GM18951 (cell line): ENCODE results near the gene SDK2.

Experiments used
- POLR2A ChIP-seq: IDR thresholded peaks from 4 replicates; pipeline ENCODE4 v1.6.1; 2011; ENCODE audit warnings: mild to moderate bottlenecking; ENCODE audit not compliant: insufficient read length, insufficient read depth; ENCODE audit errors: extremely low read depth
- in situ Hi-C: fragments of 300-500 bp; cut with MboI; formaldehyde crosslinking; loops from one replicate; pipeline ENCODE4 v1.12.0; 2022; ENCODE audit warnings: low sequenced_read_pairs, mixed read lengths, inconsistent platforms; ENCODE audit not compliant: unreplicated experiment

SDK2 gene

DNA sequence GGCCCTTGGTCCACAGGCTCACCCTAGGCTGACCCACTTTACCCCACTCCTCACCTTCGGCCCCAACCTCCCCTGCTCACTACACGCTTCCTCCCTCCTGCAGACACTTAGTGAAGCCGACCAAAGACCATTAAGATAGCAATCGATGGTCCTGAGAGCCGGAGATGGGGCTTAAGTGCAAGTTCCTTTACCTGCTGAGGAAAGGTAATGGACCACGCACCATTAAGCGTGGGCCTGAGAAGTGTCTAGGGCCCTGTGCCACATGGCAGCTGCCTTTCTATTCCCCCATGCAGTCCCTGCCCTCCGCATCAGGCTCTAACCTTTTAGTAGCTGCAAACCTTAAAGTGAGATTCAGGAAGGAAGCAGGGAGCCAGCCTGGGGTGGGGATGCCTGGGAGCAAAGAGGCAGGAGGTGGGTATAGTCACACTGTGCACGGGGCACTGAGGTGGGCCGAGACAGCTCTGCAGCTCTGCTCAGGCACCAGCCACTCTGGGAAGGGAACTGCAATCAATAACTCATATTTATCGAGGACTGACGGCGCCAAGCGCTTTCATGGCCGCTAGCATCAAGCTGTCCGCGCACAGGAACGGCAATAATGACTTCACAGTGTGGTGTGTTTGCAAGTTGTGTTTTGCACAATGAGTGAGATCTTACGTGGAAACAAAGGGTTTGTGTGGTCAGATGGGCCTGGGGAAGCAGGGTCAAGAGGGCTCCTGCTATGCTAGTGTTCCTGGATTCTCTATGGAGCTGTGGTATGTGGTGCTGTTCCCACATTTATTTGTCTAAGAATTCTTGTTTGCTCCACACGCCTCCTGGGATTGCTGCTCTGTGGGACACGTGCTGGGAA lies 247.6 kb downstream of the SDK2 start:
- no peak for TF ChIP-seq POLR2A
- in situ Hi-C loops = no loop called here

DNA sequence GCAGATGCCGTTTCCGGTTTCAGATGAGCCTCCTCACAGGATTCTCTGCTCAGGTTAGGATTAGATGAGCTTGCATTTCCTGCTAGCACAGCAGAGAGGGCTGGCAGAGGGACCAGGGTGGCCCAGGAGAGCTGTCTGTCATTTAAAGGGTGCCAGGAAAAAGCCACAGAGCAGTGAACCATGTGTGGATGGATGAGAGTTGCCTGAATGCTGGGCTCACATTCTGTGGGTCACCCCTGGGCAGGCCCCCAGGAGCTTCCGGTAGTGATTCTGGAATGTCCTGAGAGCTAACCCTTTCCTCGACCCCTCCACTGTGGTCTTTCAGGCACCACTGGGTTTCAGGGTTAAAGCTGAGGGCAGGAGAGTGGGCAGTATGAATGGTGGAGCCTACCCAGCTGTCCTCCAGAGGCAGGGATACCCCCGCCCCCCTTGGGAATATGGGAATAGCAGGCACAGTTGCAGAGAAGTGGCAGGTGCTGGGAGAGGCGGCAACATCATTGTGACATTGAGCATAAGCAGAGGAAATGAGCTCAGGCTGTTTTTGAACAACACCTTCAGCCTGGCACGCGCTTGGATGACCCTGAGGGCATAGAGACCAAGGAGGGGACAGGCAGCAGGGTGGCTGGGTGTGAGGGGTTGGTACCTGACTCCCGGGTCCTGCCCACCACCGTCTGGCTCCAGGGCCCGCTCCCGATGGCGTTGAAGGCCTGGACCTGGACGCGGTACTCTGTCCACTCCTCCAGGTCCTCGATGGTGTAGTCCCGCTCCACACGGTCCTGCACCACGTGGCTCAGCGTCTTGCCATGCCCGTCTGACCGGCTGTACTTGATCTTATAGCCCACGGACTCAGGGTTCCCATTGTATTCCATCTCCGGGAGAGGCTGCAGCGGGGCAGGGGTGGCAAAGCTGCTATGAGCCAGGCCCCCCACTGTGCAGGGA lies 249.5 kb downstream of the SDK2 start:
- in situ Hi-C loops = no loop called here
- no peak for TF ChIP-seq POLR2A

DNA sequence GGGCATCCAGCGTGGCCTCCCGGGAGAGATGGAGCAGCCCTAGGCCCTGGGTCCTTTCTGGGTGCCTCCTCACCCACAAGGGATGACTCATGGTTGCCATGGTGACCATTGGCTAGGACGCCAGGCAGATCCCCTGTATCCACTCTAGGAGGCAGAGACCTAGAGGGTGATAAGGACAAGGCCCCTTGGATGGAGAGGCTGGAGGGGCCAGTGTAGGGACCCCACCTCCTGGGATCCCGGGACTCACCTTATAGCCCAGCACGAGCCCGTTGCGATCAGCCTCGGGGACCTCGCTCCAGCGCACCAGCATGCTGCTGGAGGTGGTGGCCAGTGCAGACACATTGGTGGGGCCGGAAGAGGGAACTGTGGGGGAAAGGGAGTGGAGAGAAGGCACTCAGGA lies 250.3 kb downstream of the SDK2 start:
- TF ChIP-seq POLR2A = no peak
- in situ Hi-C loops = no loop called here

DNA sequence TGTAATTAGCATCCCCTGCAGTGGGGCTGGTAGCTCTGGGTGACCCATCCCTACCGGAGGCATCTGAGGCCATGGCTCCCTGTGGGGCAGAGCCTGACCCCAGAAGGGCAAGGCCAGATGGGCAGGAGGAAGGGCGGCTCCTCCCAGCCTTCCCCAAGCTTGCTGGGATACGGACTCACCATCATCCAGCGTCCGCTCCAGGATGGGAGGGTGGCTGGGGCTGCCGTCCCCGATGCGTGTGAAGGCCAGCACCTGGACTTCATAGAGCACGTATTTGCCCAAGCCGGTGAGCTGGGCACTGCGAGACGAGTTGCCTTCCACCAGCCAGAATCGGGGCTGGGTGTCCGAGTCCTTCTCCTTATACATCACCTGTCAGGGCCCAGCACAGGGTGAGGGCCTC lies 250.9 kb downstream of the SDK2 start:
- TF ChIP-seq POLR2A = no peak
- in situ Hi-C loops = no loop called here

DNA sequence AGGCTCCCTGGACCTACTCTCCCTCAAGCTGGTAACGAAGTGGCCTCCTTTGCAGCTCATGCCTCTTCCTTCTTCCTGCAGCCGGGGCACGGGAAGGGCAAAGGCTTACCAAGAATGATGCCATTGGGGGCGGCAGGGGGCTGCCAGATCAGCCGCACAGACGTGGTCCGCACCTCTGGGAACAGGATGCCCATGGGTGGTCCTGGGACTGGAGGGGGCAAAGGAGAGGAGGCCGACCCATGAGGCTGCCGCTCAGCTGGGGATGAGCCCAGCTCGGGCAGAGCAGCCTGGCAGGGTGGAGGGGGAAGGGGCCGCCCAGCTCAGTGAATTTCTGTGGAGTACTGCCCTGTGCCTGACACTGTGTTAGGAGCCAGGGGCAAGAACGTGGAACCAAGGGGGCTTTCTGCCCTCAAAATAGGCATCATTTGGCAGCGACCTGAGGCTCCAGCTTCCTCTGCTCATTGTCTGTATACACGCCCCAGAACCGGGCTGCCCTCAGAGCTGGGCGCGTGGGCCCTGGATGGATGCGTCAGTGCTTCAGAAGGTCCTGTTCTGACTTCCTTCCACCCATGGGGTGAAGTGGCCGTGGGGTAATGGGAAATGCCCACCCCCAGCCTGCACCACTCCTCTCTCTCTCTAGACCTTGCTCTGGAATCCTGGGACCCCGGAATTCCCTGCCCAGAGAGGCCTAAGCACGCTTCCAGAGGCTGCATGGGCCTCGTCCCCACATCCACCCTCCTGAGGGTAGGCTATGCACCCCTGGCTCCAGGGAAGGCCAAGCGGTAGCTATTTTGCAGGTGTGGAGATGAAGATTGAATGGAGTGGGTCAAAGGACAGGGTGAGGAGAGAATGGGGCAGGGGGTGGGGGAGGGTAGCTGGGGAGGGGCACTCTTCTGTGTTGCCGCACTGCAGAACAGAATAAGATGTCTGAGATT lies 252.6 kb downstream of the SDK2 start:
- in situ Hi-C loops = no loop called here
- TF ChIP-seq POLR2A = no peak

DNA sequence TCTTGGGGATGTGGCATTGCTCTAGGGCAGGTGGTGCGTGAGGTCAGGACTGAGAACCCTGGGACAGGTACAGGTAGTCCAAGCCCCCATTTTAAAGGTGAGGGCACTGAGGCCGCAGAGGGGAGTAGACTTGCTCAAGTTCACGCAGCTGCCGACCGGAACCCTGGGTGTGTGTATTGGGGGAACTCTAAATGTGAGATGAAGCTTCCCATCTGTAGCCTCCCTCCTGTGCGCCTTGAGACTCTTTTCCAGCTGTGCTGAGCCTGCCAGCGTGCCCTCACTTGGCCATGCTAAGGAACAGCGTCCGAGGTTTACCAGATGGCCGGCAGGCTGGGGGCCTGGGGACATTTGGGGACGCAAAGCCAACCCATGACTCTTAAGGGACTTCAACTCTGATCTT lies 253.4 kb downstream of the SDK2 start:
- TF ChIP-seq POLR2A = no peak
- in situ Hi-C loops = no loop called here

DNA sequence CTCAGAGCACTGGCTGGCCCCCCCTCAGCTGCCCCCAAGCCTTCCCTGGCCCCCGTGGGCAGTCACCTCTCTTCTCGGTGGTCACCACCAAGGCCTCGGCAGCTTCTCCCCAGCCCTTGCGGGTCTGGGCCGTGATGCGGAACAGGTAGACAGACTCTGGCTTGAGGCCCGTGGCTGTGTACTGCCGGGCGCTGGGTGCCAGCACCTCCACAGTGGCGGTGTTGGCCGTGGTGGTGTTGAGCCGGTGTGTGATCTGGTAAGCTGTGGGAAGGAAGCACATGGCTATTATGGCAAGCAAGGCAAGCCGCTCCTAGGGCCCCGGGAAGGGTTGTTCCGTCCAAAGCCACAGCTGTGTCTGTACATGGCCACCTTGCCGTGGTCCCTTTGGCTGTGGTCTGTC lies 254.0 kb downstream of the SDK2 start:
- TF ChIP-seq POLR2A = no peak
- in situ Hi-C loops = no loop called here

DNA sequence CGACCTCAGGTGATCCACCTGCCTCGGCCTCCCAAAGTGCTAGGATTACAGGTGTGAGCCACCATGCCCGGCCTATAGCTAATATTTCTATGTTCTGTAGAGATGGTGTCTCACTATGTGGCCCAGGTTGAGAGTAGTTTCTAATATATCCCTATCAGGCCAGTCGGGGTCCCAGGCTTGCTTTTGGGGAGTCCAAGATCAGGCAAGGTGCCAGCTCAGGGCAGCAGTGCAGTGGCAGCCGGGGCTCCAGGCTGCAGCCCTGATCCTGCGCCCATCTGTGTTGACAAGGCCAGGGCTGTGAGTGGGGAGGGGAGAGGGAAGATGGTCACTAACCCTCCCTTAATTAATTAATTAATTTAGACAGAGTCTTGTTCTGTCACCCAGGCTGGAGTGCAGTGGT lies 254.8 kb downstream of the SDK2 start:
- TF ChIP-seq POLR2A = no peak
- in situ Hi-C loops = no loop called here

DNA sequence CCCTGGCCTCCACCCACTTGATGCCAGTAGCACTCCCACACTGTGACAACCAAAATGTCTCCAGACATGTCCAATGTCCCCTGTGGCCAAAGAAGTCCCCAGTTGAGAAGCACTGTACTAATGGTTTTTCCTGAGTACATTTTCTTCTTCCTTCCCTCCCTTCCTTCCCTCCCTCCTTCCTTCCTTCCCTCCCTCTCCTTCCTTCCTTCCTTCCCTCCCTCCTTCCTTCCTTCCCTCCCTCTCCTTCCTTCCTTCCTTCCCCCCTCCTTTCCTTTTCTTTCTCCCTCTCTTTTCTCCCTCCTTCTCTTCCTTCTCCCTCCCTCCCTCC lies 255.7 kb downstream of the SDK2 start:
- TF ChIP-seq POLR2A = no peak
- in situ Hi-C loops = no loop called here

DNA sequence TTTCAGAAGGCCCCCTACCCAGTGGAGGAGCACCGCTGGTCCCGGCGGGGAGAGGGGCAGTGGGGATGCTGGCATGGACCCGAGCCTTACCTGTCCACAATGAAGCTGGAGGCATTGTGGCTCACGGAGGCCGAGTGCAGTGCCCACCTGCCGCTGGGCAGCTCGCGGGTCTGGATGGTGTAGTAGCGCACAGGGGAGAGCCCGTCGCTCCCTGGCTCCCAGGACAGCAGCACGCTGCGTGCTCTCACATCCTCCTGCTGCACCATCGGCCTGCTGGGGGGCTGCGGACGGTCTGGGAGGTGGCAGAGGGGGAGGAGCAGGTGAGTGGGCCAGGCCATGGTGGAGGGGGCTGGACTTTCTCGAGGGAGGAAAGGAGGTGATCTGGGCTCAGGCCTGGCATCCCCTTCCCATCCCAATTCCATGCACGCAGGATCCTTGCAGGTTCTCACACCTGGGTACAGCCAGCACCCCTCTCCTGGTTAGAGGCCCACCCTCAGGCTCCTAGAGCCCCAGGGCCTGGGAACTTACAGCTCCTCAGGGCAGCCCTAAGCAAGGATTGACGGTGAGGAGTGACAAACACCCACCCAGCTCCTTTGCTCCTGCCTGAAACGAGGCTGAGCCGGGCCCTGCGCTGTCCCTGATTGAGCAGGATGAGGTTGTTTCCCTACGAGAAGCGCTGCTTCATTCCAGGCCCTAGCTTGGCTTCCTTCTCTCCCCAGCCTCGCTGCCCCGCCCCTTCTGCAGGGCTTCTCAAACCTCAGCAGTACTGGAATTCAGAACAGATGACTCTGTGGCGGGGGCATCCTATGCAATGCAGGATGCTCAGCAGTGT lies 256.3 kb downstream of the SDK2 start:
- no peak for TF ChIP-seq POLR2A
- in situ Hi-C loops = no loop called here

DNA sequence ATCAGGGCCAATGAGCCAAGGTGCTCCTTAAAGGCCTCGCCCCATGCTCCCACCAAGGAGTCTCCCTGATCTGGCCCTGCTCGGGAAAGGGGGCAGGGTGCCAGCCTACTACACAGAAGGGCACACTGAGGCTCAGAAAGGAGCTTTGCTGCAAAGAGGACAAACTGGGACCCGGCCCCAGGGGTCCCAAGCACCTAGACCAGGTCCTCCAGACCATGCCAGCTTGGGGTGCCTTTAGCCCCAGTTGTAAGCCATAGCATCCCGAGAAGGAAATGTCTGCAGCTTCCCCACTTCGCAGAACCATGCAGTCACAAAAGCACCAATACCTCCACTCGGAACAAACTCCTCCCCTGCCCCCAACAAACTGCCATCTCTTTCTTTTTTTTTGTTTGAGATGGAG lies 257.7 kb downstream of the SDK2 start:
- no peak for TF ChIP-seq POLR2A
- in situ Hi-C loops = no loop called here

DNA sequence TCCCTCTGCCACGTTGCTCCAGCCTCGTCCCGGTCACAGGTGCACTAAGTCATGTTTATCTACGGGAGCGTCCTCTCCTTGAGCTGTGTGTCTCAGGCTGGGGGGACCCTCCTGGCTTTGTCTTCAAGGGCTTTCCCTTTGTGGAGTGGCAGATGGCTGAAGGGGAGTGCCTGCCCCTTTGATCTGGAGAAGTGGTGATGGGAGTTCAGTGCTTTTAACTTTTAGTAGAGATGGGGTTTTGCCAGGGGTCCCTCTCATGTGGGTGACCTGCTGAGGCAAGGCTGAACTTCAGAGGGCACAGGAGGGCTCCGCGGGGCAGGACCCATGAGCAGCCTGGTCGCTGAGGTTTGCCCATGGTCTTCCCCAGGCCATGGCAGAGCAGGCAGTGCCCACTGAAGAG lies 259.3 kb downstream of the SDK2 start:
- no peak for TF ChIP-seq POLR2A
- in situ Hi-C loops = no loop called here

DNA sequence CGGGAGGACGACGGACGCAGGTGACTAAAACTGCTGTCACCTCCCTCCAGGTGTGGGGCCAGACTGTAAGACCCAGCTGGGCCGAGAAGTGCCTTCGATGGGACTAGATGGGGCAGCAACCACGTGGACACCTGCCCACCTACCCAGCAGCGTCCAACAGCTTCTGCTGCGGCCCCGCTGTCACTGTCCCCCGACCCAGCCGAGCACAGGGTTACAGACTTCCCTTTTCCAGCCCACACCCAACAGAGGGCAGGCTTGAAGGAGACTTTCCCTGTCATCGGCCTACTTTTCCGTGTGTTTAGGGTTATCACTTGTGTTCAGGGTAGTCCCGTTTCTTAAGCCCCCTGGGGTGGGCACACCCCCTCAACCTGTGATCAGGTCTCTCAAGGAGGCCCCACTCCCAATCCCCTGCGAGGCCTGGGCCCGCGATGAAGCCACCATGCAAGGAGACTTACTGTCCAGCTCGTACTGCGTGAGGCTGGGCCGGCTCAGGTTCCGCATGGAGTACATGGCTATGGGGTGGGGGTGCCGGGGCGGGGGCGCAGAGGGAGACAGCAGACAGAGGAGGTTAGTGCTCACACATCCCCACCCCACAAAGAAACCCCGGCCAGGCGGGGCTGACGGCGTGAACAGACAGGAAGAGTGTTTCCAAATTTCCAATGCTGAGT lies 263.7 kb downstream of the SDK2 start:
- TF ChIP-seq POLR2A = no peak
- in situ Hi-C loops = no loop called here
